HG02759 (cell line): Measurements from ENCODE around the gene CIT.

ENCODE experiments used
- ATAC-seq: cut with Tn5 transposase; IDR thresholded peaks from one replicate; pipeline ENCODE4 v1.9.1; 2021; ENCODE audit warnings: mild to moderate bottlenecking, moderate library complexity; ENCODE audit not compliant: unreplicated experiment

Gene CIT

DNA sequence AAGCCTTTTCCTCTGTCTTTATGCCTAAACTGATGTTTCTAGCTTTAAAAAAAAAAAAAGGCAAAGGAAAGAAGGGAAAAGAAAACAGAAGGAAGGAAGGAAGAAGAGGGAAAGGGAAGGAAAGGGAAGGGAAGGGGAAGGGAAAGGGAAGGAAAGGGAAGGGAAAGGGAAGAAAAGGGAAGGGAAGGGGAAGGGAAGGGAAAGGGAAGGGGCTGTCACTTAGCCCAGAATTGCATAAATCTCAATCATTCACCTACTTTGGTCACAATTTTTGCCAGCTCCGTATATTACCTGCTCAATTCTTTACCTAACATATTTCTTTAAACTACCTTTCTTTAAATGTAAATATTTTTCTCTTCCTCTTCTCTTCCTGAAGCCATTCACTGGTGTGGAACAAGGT, 26.8 kb downstream of the CIT start:
- no peak for ATAC-seq

GRCh38 chr12:119843100-119843499, 34.0 kb downstream of the CIT start:
- ATAC-seq: no peak

- no peak for ATAC-seq
Observed at GRCh38 chr12:119842380-119842779, 34.7 kb downstream of the CIT start.

DNA sequence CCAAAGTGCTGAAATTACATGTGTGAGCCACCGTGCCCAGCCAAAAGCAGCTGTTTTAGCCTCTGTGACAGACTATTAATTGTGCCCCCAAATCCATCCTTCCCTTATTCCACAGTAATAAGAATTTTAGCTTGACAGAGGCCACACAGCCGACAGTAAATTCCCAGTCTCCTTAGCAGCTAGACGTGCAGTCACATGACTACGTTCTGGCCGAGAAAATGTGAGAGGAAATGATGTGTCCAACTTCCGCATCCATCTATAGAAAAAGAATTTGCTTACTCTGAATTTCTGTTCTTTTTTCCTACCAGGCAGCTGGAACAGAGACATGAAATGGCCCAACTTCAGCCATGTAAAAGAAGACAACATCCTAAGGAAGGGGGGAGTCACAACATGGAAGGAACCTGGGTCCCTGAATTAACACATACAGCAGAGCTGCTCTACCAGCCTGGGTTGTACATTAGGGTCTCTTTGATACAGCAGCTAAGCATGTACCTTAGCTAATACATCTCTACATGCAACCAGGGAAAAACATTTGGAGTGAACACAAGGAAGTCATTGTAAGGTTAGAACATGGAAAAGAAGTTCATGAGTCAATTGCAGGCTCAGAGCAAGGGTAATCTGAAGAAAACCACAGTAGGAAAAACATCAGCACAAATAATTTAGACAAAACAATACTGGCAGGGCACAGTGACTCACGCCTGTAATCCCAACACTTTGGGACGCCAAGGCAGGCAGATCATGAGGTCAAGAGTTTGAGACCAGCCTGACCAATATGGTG, 35.5 kb downstream of the CIT start:
- no peak for ATAC-seq

GRCh38 chr12:119840582-119840981, 36.5 kb downstream of the CIT start:
- ATAC-seq: no peak

GRCh38 chr12:119840168-119840567, 37.0 kb downstream of the CIT start:
- ATAC-seq: no peak

DNA sequence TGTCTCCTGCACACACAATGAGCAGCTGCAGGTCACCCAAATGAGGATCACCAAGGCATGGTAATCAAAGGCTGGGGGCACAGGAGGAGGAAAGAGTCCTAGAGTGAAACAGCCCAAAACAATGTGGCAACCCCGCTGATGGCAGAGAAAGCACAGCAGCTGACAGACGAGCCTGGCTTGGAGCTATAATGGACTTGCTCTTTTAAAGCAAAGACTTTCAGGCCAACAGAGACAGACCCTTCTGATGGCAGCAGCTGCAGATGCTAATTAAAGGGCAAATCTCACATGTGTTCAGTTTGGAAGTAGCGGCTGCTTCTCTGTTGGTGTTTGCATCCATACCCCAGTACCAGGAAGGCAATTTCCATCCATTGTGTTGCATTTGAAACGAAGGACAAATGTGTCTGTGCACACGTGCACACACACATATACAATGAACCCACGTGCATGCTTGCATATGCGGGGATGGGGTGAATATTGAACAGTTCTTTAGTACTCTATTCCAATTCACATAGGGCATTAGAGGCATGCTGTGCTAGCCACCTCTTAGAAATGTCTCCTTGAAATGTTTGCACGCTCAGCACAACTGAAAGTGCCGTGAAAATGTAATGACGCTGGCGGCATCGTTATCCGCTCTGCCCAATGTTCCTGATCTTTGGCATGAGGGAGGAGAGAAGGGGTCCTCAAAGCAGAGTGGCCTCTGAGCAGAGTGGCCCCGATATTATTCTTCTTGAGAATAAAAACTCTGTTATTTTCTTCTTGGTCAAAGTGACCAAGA, 38.1 kb downstream of the CIT start:
- ATAC-seq: no peak

- ATAC-seq: no peak
Observed at GRCh38 chr12:119836781-119837180, 40.3 kb downstream of the CIT start.

DNA sequence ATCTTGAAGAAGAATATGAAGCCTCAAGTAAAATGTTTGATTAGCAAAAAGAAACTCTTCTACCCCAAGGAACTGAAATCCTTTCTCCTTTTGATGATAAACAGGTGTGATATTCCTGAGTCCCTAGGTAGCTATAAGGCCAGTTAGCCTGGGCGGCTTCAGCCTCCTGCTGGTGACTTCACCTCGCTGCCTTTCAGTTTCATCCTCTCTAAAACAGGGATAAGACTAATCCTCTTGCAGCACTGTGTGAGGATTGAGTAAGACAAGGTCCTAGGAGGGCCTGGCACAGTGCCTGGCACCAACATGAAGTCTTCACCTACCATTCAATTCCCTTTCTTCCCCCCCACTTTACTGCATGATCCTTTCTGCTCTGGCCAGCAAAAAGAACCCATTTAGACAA, 42.1 kb downstream of the CIT start:
- ATAC-seq: no peak

- ATAC-seq: no peak
Observed at GRCh38 chr12:119829439-119829838, 47.7 kb downstream of the CIT start.

DNA sequence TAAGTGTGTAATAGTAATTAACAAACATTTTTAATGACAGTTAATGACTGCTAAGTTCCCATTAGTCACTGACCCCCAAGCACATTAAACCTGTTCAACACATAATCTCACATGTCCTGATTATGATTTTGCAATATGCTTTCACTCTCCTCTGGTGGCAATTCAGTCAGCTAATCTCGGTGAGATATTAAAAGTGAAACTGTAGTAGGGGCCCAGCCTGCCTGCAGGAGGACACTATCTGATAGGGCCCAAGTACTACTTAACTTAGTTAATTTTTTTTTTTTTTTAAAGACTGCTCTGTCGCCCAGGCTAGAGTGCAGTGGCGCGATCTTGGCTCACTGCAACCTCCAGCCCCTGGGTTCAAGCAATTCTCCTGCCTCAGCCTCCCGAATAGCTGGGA, 48.8 kb downstream of the CIT start:
- no peak for ATAC-seq

GRCh38 chr12:119827760-119828159, 49.4 kb downstream of the CIT start:
- ATAC-seq: no peak

DNA sequence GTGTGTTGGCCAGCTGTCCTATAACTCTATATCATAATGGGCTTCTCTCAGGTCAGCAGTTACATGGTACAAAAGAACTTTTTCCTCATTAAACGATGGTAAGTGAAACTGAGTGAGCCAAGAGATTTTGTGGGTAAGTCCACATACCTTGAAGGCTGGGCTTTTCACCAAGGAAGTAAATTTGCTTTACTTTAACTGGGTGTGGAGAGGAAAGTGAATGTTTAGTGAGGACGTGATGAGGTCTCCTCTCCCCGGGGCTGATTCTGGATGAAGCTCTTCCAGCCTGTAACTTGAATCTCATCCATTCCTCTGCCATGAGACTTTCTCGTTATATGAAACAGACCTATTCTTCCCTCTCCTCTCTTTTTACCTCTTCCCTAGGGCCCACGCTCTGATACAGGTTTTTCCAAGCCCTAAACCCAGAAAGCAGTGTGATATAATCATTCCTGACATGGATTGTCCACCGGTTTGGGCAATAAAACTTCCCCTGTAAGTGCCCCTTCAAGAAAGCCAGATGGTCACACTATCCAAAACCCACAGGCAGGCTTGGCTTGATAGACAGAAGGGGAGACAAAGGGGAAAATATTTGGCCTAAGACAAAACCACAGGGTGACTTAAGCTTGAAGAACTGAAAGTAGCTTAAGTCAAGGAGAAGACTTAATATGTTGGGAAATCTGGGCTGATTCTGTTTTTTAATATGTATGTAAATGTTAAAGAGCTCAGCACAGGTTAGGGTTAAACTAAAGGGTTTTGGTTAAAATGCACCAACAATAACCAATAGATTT, 50.3 kb downstream of the CIT start:
- ATAC-seq: no peak

DNA sequence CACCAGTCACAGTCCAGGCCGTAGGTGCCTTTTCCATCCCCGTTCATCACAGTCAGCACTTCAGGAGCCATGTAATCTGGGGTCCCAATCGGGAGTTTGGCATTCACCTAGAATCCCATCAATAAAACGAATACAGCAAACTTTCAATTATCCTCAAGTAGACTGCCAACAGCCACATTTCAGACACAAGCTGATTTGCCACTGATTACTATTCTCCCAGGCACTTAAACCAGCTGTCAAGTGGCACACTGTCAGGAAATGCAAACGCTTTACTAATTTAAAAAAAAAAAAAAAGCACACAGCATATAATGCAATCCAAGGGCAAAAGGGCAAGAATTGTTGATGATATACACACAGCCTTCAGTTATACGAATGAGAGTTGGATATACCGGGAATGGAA, 51.9 kb downstream of the CIT start:
- ATAC-seq: no peak

- no peak for ATAC-seq
Observed at GRCh38 chr12:119822046-119822445, 55.1 kb downstream of the CIT start.

DNA sequence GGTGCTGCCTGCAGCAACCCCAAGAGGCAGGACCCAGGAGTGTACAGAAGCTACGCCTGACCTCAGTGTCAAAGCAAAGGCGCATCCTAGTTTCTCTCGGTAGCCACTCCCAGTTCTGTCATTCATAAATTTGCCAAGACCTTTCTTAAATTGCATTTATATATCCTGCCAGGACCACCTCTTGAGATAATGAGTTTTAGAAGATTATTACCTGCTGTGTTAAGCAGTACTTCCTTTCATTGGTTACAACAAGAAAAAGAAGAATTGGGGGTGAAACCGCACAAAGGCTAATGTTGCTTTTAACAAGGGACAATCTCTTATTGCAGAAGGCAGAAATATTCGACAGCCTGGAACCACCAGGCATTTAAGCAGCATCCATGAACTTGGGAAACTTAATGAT, 57.8 kb downstream of the CIT start:
- ATAC-seq: no peak

GRCh38 chr12:119817546-119818343, 59.4 kb downstream of the CIT start:
- no peak for ATAC-seq

GRCh38 chr12:119809023-119809422, 68.1 kb downstream of the CIT start:
- no peak for ATAC-seq

- ATAC-seq: no peak
Observed at GRCh38 chr12:119808441-119808840, 68.7 kb downstream of the CIT start.

GRCh38 chr12:119807380-119807779, 69.7 kb downstream of the CIT start:
- ATAC-seq: no peak
